CD8-positive, alpha-beta memory T cell (primary cell): ENCODE measurements around the gene SPON1. TPM values are rescaled to one million over a fixed set of nuclear protein-coding genes. Genes with fewer than 3 reads are reported as not detected.
"Not testable (repeated sequence)": the region's sequence is repeated elsewhere in the genome, so short reads cannot be mapped to it uniquely, and the experiment has no call there.

Experiments used
- CTCF ChIA-PET: fragments of 350-600 bp; sonication (Branson Sonifier 250); formaldehyde crosslinking; loops from one replicate; lab custom pipeline; 2021; ENCODE audit warnings: antibody characterized with exemption; lab: Charles Lee
- POLR2A ChIA-PET: fragments of 350-600 bp; sonication (Branson Sonifier 250); formaldehyde crosslinking; loops from one replicate; lab custom pipeline; 2021; ENCODE audit warnings: antibody characterized with exemption; lab: Charles Lee
- DNase-seq, 5 donors: peaks; one replicate each; pipeline versions ENCODE4 v3.0.0 to v3.0.0-alpha.2; 2020 to 2022; ENCODE audit warnings: mixed read lengths in 1 of 5
- H3K27ac ChIP-seq: one replicate; pipeline ENCODE4 v1.7.0; 2013; ENCODE audit warnings: low read depth, mild to moderate bottlenecking, low read length, moderate library complexity
- H3K27me3 ChIP-seq: 2 replicates; pipeline ENCODE4 v1.7.0; 2013; ENCODE audit warnings: low read length, mild to moderate bottlenecking; ENCODE audit not compliant: insufficient read depth, poor library complexity, severe bottlenecking
- H3K36me3 ChIP-seq: 2 replicates; pipeline ENCODE4 v1.7.0; 2013; ENCODE audit warnings: mild to moderate bottlenecking, low read length, moderate library complexity; ENCODE audit not compliant: insufficient read depth
- H3K4me1 ChIP-seq: 2 replicates; pipeline ENCODE4 v1.7.0; 2013; ENCODE audit warnings: mild to moderate bottlenecking, low read length, moderate library complexity; ENCODE audit not compliant: insufficient read depth
- H3K4me3 ChIP-seq: 2 replicates; pipeline ENCODE4 v1.7.0; 2013; ENCODE audit warnings: mild to moderate bottlenecking, low read length
- H3K9me3 ChIP-seq: 2 replicates; pipeline ENCODE4 v1.7.0; 2013; ENCODE audit warnings: mild to moderate bottlenecking, low read length
- H3K27ac Mint-ChIP-seq, 8 donors: one replicate each; pipeline ENCODE4 v1.8.0; 2020 to 2021; ENCODE audit warnings: mixed read lengths in 8 of 8, mild to moderate bottlenecking in 6 of 8, inconsistent platforms in 3 of 8, moderate library complexity in 3 of 8
- H3K27me3 Mint-ChIP-seq, 2 donors: one replicate each; pipeline ENCODE4 v1.8.0; 2020 to 2021; ENCODE audit warnings: mixed read lengths in 2 of 2, mild to moderate bottlenecking in 1 of 2, moderate library complexity in 1 of 2
- H3K36me3 Mint-ChIP-seq, 3 donors: one replicate each; pipeline ENCODE4 v1.8.0; 2020 to 2021; ENCODE audit warnings: mixed read lengths in 3 of 3, inconsistent platforms in 1 of 3, mild to moderate bottlenecking in 1 of 3
- H3K4me1 Mint-ChIP-seq, 3 donors: one replicate each; pipeline ENCODE4 v1.8.0; 2020 to 2021; ENCODE audit warnings: mixed read lengths in 3 of 3, inconsistent platforms in 1 of 3, mild to moderate bottlenecking in 1 of 3
- H3K4me3 Mint-ChIP-seq, 7 donors: one replicate each; pipeline ENCODE4 v1.8.0; 2020 to 2021; ENCODE audit warnings: mixed read lengths in 7 of 7, mild to moderate bottlenecking in 6 of 7, moderate library complexity in 4 of 7, inconsistent platforms in 2 of 7
- H3K9me3 Mint-ChIP-seq, 5 donors: one replicate each; pipeline ENCODE4 v1.8.0; 2020 to 2022; ENCODE audit warnings: mixed read lengths in 5 of 5, mild to moderate bottlenecking in 3 of 5, moderate library complexity in 2 of 5, inconsistent platforms in 1 of 5
- polyA plus RNA-seq: library from polyadenylated mRNA; unstranded; fragments of 300-500 nt; fragmentation: Illumina TruSeq; gene quantifications from one replicate; pipeline ENCODE4 v1.2.3, GENCODE V29; 2021
- total RNA-seq, 2 experiments: library from RNA; stranded (reverse); gene quantifications; one replicate each; pipeline ENCODE4 v1.2.3, GENCODE V29; 2021

SPON1 gene
- total and polyA plus RNA-seq, 3 experiments from 2014 or later, result 0.81 to 2.0 (median 0.97) TPM

DNA sequence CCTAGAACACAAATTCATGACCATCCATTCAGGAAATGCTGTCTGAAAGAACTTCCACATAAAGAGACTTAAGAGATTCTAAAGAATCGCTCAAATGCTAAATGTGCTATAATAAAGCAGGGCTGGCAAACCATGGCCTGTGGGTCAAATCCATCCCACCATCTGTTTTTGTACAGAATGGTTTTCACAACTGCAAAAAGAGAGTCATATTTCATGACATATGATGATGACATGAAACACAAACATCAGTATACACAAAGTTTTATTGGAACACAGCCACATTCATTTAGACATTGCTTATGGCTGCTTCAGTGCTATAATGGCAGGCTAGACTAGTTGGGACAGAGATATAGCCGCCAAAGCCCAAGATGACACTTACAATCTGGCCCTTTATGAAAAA is 311.4 kb downstream of the SPON1 start:
- Histone ChIP-seq H3K27ac (no peak overlapping the region), H3K4me1 (peaks cover 26% of the 10 kb centered on the region), H3K9me3 (no peaks in the 10 kb centered on the region), H3K4me3 (no peak overlapping the region), H3K27me3 (no peaks in the 10 kb centered on the region), H3K36me3 (no peaks in the 10 kb centered on the region)
- ChIA-PET POLR2A (interaction anchor here (0.5 kb wide), 1 partner anchor 10 kb away, joined by 5 read pairs; no protein-coding TSS in a partner anchor), CTCF (interaction anchor here (1.2 kb wide), 1 partner anchor 12 kb away, joined by 3 read pairs; no protein-coding TSS in a partner anchor)
- no peaks in the 10 kb centered on the region for H3K9me3 Mint-ChIP-seq
- peaks cover 3 to 15% (median 9%) of the 10 kb centered on the region in 3 donors for H3K36me3 Mint-ChIP-seq
- DNase-seq, result no peak
- peak overlapping the region in 1 of 8 donors; percentile 24 for H3K27ac Mint-ChIP-seq
- H3K4me1 Mint-ChIP-seq, result peaks cover 26 to 47% (median 42%) of the 10 kb centered on the region in 3 donors
- H3K4me3 Mint-ChIP-seq, result no peak overlapping the region
- H3K27me3 Mint-ChIP-seq, result no peaks in the 10 kb centered on the region

GRCh38 chr11:14275076-14275475 is 312.6 kb downstream of the SPON1 start:
- no peak overlapping the region for H3K4me3 Mint-ChIP-seq
- Histone ChIP-seq H3K4me1 (peaks cover 24% of the 10 kb centered on the region), H3K4me3 (no peak overlapping the region), H3K27ac (no peak overlapping the region), H3K27me3 (no peaks in the 10 kb centered on the region), H3K9me3 (no peaks in the 10 kb centered on the region), H3K36me3 (no peaks in the 10 kb centered on the region)
- DNase-seq, result no peak
- no peaks in the 10 kb centered on the region for H3K27me3 Mint-ChIP-seq
- peak overlapping the region in 2 of 8 donors; percentile 16 to 25 for H3K27ac Mint-ChIP-seq
- no peaks in the 10 kb centered on the region for H3K9me3 Mint-ChIP-seq
- H3K36me3 Mint-ChIP-seq, result peaks cover 3 to 23% (median 9%) of the 10 kb centered on the region in 3 donors
- H3K4me1 Mint-ChIP-seq, result peaks cover 23 to 41% (median 37%) of the 10 kb centered on the region in 3 donors
- POLR2A ChIA-PET, result no interaction called here
- CTCF ChIA-PET, result no interaction called here

DNA sequence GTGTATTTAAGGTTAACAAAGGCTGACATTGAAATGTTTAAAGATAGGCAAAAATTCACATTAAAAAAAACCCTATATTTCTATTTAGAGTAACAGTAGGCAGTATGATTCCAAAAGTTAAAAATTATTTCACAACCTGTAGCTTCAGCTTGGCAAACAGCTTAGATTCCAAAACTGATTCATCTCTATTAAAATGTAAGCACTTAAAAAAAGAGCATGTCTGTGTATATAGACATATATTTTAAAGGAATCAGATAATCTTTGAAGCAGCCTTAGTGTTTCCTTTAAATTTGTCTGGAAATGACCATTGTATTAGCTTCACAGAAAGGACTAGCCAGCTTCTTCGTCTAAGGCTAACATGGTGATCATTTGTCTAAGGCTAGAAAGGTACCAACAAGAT is 316.3 kb downstream of the SPON1 start:
- H3K4me3 Mint-ChIP-seq, H3K27me3 Mint-ChIP-seq, H3K27me3 ChIP-seq, H3K4me3 ChIP-seq, H3K27ac ChIP-seq, H3K4me1 ChIP-seq, POLR2A ChIA-PET, H3K36me3 ChIP-seq, H3K9me3 Mint-ChIP-seq, H3K9me3 ChIP-seq, DNase-seq: not testable (repeated sequence)
- CTCF ChIA-PET, result interaction anchor here (0.6 kb wide), 1 partner anchor 9 kb away, joined by 3 read pairs; no protein-coding TSS in a partner anchor
- peaks cover 2 to 17% (median 17%) of the 10 kb centered on the region in 3 donors for H3K4me1 Mint-ChIP-seq
- peak overlapping the region in 4 of 8 donors; percentile 3 to 46 (median 14) for H3K27ac Mint-ChIP-seq
- H3K36me3 Mint-ChIP-seq, result peaks cover 4 to 33% (median 8%) of the 10 kb centered on the region in 3 donors

- H3K4me3 Mint-ChIP-seq, result peak overlapping the region; percentile 13 to 70 (median 49)
- H3K27ac Mint-ChIP-seq, result peak overlapping the region; percentile 24 to 97 (median 80)
- H3K9me3 Mint-ChIP-seq, result no peaks in the 10 kb centered on the region
- H3K4me1 Mint-ChIP-seq, result peaks cover 17 to 21% (median 18%) of the 10 kb centered on the region in 3 donors
- CTCF ChIA-PET, result no interaction called here
- H3K27me3 Mint-ChIP-seq, result no peaks in the 10 kb centered on the region
- peaks cover 7 to 53% (median 10%) of the 10 kb centered on the region in 3 donors for H3K36me3 Mint-ChIP-seq
- peaks cover 4% of the 10 kb centered on the region for H3K4me1 ChIP-seq
- H3K36me3 ChIP-seq, result peaks cover 2% of the 10 kb centered on the region
- H3K4me3 ChIP-seq, result no peak overlapping the region
- POLR2A ChIA-PET, result no interaction called here
- H3K9me3 ChIP-seq, result no peaks in the 10 kb centered on the region
- no peak overlapping the region for H3K27ac ChIP-seq
- H3K27me3 ChIP-seq, result no peaks in the 10 kb centered on the region
- no peak for DNase-seq
Measured at GRCh38 chr11:14288189-14288935, 325.8 kb downstream of the SPON1 start.

DNA sequence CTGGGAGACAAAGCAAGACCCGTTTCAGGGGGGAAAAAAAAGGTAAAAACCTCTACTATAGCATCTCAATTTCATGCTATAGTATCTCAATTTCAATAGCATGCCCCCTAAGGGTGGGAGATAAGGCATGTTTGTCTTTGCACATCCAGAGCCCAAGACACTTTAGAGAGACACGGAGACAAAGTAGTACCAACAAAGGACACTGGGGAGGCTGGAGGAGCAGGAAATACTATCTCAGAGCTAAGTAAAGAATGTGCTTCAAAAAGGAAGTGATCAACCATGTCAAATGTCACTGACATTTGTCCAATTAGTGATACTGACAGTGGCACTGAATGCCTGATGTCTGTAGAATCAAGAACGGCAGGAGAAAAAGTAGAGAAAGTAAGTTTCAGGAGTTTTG is 327.9 kb downstream of the SPON1 start:
- H3K27me3 ChIP-seq, result no peaks in the 10 kb centered on the region
- ChIA-PET POLR2A (no interaction called here), CTCF (interaction anchor here (1.6 kb wide), 1 partner anchor 165 kb away, joined by 4 read pairs; no protein-coding TSS in a partner anchor)
- peaks cover 4% of the 10 kb centered on the region for H3K36me3 ChIP-seq
- Mint-ChIP-seq H3K27ac (no peak overlapping the region), H3K36me3 (peaks cover 10 to 63% (median 19%) of the 10 kb centered on the region in 3 donors), H3K4me3 (no peak overlapping the region), H3K4me1 (peaks cover 21% of the 10 kb centered on the region in 3 donors), H3K9me3 (no peaks in the 10 kb centered on the region), H3K27me3 (no peaks in the 10 kb centered on the region)
- peaks cover 4% of the 10 kb centered on the region for H3K4me1 ChIP-seq
- H3K9me3 ChIP-seq, result no peaks in the 10 kb centered on the region
- no peak overlapping the region for H3K27ac ChIP-seq
- no peak overlapping the region for H3K4me3 ChIP-seq
- no peak for DNase-seq

- POLR2A ChIA-PET, result interaction anchor here (1.5 kb wide), 1 partner anchor 155 kb away, joined by 6 read pairs; no protein-coding TSS in a partner anchor
- peaks cover 6% of the 10 kb centered on the region for H3K4me1 ChIP-seq
- CTCF ChIA-PET, result interaction anchor here (0.9 to 12.8 kb wide), 7 partner anchors 8 to 172 kb away, joined by 3 to 159 read pairs (median 3); no protein-coding TSS in a partner anchor
- H3K36me3 Mint-ChIP-seq, result peaks cover 0 to 3% (median 0%) of the 10 kb centered on the region in 3 donors
- peaks cover 46 to 58% (median 50%) of the 10 kb centered on the region in 3 donors for H3K4me1 Mint-ChIP-seq
- DNase-seq, result no peak
- no peak overlapping the region for H3K27ac ChIP-seq
- H3K4me3 ChIP-seq, result no peak overlapping the region
- H3K9me3 Mint-ChIP-seq, result no peaks in the 10 kb centered on the region
- H3K27me3 Mint-ChIP-seq, result no peaks in the 10 kb centered on the region
- no peaks in the 10 kb centered on the region for H3K27me3 ChIP-seq
- H3K9me3 ChIP-seq, result no peaks in the 10 kb centered on the region
- no peaks in the 10 kb centered on the region for H3K36me3 ChIP-seq
- H3K4me3 Mint-ChIP-seq, result no peak overlapping the region
- no peak overlapping the region for H3K27ac Mint-ChIP-seq
Measured at GRCh38 chr11:14299921-14300320, 337.4 kb downstream of the SPON1 start.

DNA sequence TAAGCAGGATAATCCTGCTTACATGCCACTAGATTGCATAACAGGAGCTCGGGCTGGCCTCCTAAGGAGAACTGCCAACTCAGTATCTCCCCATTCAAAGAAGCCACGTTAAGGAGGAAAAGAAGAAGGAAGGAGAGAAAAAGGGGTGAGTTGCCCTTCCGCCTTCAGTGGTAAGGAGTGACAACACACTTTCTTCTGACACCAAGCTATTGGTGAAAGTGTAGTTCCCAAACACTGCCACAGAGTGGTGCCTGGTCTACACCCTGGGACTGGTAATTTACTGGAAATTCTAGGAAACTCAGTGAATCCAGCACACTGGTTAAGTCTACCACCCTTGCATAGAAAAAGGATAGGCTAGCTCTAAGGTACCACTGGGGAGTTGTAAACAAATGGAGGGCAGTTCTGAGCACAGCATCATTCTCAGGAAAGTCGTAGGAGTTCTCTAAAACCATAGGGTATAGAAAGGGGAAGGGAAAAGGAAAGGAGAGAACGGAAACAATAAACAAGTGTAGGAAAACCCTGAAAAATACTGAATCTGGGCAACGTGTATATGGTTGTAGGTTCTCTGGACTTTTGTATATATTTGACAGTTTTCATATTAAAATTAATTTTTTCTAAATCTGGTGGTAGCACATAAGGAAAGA is 338.3 kb downstream of the SPON1 start:
- H3K36me3 ChIP-seq, result no peaks in the 10 kb centered on the region
- Mint-ChIP-seq H3K36me3 (no peaks in the 10 kb centered on the region), H3K4me3 (no peak overlapping the region), H3K9me3 (no peaks in the 10 kb centered on the region), H3K4me1 (peaks cover 49 to 59% (median 50%) of the 10 kb centered on the region in 3 donors), H3K27ac (no peak overlapping the region), H3K27me3 (no peaks in the 10 kb centered on the region)
- CTCF ChIA-PET, result interaction anchor here (0.6 to 12.8 kb wide), 17 partner anchors 9 to 198 kb away, joined by 3 to 159 read pairs (median 4); partner anchors contain the start of gene RRAS2
- H3K4me3 ChIP-seq, result no peak overlapping the region
- peaks cover 6% of the 10 kb centered on the region for H3K4me1 ChIP-seq
- no peak overlapping the region for H3K27ac ChIP-seq
- POLR2A ChIA-PET, result interaction anchor here (1.5 kb wide), 1 partner anchor 154 kb away, joined by 6 read pairs; no protein-coding TSS in a partner anchor
- no peaks in the 10 kb centered on the region for H3K27me3 ChIP-seq
- no peaks in the 10 kb centered on the region for H3K9me3 ChIP-seq
- DNase-seq, result peak in 4 of 5 donors; percentile 39 to 58 (median 44)
